GM15510 (cell line): ENCODE results near the gene IGFBP2.

Experiments
- POLR2A ChIP-seq: IDR thresholded peaks from 3 replicates; pipeline ENCODE4 v1.6.1; 2011; ENCODE audit warnings: borderline replicate concordance; ENCODE audit not compliant: insufficient read length; ENCODE audit errors: extremely low read depth

IGFBP2 gene

DNA sequence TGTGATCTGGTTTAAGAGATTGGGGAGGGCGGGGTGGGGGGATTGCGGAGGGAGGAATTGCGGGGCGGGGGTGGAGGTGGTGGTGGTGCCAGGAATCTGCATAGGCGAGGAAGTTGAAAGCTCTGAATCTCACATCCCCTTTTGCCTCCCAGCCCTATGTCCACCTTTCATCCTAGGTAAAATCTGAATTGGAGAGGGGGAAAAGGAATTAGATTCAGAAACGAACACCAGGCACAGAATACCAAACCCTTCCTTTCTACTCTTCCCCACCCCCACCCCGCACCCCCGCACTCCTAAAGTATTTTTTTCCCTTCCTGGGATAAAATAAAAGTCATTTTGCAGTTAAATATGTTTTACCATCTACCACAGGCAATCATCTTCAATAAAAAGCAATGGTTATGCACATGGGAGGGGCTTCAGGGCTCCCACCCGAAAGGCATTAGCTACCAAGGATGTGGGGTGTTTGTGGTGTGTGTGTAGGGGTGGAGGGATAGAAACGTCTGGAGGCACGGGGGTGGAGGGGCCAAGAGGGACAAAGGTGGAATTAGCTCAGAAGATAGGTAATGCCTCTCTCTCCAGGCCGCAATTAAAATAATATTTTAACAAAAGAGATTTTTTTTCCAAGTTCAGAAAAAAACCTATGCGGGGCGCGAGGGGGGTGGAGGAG is 60.3 kb downstream of the IGFBP2 start:
- TF ChIP-seq POLR2A: no peak

DNA sequence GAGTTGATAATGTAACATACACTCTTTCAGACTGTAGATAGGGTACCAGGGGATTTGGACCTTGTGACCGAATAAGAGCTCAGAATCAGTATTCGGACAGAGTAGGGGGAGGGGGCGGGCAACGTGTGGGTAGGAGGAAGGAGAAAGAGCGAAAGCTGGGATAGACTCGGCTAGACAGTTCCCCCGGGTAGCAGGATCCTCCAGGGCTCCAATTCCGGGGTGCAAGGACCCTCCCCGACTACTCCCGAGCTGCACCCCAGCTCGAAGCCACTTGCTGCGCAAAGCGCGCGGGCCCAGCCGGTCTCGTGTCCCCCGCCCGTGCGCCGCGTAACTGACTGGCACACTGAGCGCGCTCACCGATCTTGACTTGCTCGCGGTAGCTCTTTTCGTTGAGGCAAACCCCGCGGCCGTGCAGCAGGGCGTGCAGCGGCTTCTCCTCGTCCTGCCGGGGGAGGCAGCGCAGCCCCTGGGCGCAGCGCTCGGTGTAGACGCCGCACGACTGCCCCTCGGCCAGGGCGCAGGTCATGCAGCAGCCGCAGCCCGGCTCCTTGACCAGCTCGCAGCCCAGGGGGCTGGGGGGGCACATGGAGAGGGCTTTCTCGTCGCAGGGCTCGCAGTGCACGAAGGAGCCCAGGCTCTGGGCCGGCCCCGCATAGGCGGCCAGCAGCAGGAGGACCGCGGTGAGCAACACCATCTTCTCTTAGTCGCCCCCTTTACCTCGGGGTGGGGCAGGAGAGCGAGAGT is 61.0 kb downstream of the IGFBP2 start:
- no peak for TF ChIP-seq POLR2A

DNA sequence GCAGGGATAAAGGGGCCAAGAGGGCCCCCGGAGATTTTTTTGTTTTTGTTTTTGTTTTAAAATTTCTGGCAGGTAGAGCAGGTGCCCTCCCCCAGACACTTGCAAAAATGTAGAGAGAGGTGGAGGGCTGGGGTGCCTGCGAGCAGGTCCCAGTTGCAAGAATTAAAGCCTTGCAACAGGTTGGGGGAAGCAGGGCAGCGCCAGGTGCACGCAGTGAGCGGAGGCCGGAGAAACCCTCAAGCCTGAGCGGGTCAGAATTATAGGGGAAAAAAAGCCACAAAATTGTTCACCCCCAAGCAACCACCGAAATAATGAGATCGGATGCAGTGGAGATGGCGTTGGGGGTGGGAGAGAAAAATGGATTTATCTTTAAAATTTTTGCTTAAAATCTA is 61.6 kb downstream of the IGFBP2 start:
- TF ChIP-seq POLR2A: no peak

DNA sequence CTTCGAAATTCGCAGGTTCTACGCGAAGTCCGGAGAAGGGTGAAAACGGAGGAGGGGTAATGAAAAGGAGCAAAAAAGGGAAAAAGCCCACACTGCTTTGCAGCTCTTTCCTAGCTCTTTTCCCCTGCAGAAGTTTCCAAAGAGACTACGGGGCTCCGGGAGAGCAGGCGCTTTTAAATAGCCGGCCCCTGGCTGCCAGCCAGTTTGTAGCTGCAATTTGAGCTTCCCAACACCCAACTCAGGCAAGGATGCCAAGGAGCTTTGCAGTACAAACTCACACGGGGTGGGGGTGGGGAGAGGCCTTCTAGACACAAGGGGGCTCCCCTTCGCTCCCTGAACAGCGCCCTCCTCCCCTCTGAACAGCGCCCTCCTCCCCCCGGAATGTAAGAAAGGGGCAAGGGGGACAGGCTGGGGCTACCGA is 62.2 kb downstream of the IGFBP2 start, which contains the start of gene IGFBP5:
Gene IGFBP5 (minus strand): TSS at position 149 of the 421 bp plus-strand sequence. CDS start 774 bp downstream, outside the sequence.
- TF ChIP-seq POLR2A: no peak

DNA sequence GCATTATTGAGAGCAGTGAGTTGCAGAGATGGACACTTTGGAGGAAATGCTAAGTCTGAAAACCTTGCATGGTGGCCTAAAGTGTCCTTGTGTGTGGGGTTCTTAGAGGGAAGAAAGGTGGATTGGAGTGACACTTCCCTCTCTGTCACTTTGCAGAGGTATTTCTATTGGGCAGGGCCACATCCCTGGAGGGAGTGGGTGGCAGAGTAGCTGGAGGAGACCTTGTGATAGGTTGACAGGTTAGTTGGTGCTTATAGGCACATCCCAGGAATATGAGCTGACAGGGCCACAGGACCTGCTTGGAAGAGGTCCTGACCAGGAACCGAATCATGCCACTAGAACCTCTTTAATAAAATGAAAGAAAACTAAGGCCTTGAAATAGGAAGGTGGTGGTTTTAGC is 63.1 kb downstream of the IGFBP2 start:
- no peak for TF ChIP-seq POLR2A

DNA sequence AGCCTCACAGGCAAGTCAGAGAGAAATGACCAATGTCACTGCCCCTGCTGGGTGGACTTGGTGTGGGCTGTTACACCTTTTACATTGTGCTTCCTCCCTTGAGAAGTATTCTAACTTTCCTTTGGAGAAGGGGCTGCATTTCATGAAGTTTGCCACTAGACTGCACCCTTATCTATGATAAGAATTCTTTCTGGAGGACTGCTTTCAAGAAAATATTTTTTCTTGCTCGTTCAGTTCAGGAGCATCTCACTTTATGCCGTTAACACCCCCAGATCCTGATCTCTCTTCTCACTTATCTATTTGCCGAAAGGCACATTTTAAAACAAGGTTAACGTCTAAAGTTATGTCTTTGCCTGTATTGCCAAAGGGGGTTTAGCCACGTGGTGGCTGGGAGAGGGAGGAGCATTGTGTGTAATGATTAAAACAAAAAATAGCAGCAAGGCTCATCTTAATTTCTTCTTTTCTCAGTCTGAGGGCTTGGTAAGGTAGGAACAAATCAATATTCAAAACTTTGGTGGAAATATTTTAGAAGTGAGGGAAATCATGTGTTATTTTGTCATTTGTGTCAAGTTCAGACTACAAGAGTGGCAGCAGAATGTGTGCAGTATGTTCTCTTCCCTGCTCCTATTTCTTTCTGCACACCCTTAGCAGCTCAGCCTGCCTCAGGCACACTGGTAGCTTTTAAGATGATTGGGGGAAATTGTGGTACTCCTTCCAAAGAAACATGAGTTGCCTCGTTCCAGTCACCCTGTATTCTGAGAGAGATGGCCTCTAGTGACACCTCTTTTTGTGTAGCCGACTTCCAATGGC is 63.7 kb downstream of the IGFBP2 start:
- TF ChIP-seq POLR2A: no peak

DNA sequence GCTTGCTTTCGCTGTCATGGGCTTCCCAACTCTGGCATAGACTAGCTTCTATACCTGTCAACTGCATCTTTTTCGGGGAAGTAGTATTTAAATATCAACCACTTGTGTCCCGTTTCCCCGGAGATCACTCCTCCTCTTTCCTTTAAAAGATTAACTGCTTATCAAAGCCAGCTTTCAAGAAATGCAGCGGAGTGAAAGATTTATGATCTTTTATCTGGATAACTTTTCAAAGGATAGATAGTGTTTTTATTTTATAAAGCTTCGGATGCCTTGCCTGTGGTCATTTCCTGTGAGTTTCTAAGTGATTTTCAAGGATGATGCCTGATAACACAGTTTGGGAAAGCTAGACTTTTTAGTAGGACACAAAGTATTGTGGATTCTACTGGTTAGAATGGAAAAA is 65.1 kb downstream of the IGFBP2 start:
- TF ChIP-seq POLR2A: no peak

DNA sequence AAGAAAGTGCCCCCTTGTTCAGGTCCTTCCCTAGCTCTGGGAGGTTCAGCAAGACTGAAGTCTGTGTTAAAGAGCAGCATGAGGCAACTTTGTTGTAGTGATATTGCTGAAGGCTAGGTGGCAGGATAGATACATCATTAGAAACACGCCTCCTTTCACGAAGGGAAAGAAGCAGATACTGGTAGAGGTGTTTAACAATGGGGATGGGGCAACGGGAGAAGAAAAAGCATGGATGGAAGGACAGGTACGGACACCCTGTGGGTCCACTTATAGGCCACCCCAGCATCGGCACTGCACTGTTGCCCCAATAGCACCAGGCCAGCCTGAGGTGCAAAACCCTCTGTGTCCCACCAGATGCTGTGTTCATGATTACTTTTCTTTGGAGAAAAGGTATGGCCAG is 65.7 kb downstream of the IGFBP2 start:
- no peak for TF ChIP-seq POLR2A

DNA sequence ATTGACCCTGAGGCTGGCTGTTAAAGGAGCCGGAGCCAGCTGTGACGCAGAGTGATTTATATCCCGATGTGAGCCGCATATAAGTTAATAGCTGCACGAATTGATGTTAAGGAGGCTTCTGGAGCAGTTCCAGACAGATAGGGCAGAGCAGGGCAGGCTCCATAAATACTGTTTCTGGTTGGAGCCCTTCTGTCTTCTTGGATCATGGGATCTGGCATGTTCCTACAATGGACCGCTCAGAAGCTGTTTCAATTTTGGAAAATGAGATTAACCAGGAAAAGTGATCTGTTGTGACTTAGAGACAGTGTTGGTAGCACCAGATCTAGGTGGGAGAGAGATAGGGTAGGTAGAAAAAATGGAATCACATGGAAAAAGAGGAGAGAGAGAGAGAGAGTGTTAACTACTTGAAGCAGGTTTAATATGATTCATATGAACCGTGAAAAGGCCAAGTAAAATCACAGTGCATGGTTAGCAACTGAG is 66.9 kb downstream of the IGFBP2 start:
- TF ChIP-seq POLR2A: no peak

DNA sequence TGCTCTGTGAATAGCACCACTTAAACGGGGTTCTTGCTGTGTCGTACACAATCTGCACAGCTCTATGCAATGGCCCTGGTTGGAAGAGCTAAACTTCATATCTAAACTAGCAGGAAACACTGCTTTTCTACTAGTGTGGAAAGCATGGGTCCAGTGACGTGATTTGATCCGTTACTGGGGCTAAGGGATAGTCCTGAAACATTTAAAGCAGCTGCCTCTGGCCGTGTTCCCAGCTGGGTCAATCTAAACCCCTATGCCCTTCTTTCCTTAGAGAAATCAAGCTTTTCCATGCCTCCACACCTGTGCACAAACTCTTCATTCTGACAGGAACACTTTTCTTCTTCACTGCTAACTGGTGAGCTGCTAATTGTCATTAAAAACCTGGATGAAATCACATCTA is 67.6 kb downstream of the IGFBP2 start:
- no peak for TF ChIP-seq POLR2A

DNA sequence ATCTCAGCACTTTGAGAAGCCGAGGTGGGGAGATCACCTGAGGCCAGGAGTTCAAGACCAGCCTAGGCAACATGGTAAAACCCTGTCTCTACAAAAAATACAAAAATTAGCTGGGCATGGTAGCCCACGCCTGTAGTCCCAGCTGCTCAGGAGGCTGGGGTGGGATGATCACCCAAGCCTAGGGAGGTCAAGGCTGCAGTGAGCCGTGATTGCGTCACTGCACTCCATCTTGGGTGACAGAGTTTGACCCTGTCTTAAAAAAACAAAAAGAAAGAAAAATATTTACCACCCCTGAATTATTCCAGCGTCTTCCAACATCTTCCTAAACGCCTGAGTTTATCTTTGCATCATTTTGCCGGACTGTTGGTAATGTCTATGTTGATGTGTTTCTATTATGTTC is 68.3 kb downstream of the IGFBP2 start:
- TF ChIP-seq POLR2A: no peak

DNA sequence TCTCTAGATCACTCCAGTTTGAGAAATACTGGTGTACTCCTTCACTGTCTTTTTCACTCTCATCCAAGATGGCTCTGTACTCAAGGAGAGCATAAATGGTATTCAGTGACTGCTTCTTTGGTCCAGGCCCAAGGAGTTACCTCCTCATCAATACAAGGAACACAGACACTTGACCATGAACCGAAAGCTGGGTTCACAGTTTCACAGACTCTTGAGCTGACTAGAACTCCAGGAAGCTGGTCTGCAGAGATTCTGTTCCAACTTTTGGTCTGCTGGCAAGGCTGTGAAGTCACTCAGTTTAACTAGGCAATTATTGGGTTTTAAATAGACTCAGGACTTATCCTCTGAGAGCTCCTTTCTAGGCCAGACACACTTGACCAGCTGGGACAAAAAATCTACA is 69.5 kb downstream of the IGFBP2 start:
- TF ChIP-seq POLR2A: no peak

DNA sequence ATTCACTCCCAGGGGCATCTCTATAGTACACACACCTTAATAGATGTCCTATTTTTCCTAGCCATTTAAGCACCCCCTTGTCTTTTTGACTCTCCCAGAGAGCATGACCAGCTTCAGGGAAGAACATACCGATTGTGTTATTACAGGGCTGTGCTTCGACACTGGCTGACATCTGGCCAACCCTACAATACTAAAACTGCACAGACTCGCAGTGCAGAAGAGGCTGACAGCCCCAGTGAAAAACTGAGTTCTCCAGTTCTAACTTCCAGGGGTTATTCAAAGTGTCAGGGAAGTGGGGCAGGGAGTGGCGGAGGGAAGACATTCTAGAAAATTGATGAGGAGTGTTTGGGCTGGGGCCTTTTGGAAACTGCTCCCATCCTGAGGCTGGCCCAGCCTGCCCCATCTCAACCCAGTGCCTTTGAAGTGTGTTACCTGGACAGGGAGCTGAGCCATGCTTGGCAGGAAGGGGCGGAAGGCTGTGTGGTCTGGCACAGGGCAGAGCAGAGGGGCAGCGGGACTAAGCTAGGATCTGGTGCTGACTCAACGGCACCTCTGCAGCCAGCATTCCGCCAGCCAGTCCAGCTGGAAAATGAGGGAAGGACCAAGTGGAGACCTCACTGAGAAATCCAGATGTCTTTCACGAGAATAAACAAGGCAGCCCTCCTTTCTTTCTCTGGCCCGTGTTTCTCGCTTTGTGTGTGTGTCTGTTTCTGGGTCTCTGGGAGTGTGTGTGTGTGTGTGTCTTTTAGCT is 77.5 kb downstream of the IGFBP2 start:
- TF ChIP-seq POLR2A: no peak

DNA sequence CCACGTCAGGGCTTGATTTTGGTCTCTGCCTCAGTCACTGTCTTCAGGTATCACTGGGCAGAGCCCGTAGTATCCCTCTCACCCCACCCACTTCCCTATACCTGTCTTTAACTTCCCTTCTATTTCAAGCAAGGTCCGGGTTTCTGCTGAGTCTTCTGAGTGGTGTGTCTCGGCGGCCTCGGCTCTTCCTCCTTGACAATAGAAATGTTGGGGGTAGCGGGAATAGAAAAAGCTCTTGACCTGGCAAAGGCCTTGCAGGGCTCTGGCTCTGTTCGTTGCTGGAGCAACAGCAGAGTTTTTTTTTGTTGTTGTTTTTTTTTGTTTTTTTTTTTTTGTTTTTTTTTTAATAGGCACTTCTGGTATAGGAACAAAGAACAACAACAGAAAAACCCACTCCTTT is 78.1 kb downstream of the IGFBP2 start:
- TF ChIP-seq POLR2A: no peak

DNA sequence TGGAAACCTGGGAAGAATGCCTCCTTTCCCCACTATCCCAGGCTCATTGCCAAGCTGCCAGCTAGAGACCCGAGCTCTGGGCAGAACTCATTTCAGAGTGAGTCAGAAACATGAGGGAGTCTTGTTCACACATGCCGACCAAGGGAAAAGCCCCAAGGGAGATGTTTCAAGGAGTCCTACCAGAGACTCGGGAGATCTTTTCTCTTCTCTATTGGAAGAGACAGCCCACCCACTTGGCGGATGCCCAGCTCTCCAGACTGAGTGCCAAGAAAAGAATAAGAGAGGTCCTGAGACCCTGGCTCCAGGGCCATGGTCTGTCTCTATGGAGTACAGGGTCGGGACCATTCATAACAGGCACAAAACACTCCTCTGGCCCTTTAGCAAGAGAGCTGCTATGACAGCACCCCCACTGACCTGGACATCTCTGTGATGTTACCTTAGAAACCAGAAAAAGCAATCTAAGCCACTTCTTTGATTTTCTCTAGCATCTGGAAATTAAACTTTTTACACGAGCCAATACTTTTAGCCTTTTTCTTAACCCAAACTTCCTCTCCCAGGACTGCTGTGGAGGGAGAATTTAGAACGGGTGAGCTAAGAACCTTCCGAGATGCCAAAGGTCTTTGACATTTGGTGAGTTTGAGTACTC is 80.6 kb downstream of the IGFBP2 start:
- no peak for TF ChIP-seq POLR2A
